ENCODE data around the gene SDK2. TPM values are rescaled to one million over a fixed set of nuclear protein-coding genes. Genes with fewer than 3 reads are reported as not detected.

The SDK2 gene
- total RNA-seq, 4 donors from 2014 or later, result under 0.01 to 0.49 (median 0.08) TPM

DNA sequence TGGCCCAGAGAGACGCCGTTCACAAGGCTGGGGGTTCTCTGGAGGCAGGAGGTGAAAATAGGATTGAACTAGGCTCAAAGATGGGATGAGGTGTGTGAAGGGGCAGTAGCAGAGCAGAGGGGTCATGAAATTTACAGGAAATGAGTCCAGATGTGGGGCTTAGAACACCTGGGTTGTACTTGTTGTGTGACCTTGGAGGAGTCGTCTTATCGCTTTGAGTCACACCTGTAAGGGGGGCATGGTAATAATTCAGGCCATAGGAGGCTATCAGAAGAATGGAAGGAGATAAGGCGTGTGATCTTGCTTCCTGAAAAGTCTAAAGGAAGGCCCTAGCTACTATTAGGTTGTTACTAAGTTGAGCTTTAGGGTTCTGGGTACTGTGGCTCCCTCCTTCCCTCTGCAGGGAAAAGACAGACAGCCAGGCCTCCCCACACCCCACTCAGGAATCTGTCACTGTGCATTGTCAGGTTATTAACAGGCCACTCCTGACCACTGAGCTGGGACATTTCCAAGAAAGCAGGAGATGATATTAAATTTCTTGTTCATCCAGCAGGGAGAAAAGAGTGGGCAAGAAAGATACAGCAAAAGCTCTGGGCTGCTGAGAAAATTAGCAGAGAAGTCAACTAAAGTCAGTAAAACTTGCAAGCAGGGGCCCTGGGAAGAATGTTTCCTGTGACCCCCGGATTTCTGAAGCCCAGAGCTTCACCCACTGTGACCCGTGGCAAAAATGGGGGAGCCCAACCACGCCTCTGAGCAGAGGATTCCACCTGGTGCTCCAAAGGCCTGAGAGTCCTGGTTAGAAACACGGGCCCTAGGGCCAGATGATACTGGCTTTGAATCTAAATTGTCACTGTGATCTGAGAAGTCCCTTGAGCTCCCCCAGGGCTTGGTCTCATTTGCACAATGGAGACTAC is 326.5 kb downstream of the SDK2 start:
- TF ChIP-seq CTCF (IDR thresholded peaks at IDR 0.05; ENCODE audit: low read depth), result no peak

DNA sequence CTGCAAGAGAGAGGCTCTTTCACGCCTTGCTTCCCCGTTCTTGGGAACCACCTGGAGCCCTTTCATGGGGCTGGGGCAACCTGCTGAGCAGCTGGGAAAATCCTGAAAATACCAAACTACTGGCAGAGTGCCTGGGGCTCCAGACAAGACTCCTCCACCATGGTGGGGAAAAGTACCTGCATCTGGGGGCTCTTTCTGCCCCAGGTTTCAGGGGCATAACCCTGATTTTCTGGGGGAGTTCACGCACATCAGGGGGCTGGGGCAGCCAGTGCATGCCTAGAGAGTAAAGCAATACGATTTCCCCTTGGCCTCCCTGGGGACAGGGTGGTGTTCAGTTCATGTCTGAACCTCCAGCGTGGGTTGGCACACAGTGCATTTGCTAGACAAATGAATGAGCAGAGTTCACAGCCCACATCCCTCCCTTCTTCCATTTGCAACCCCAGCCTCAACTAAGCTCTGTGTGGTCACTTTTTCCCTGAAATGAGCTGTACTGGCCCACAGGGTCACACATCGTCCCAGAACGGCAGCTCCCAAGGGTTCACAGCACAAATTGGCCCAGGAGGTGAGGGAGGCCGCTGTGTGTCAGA is 327.2 kb downstream of the SDK2 start:
- no peak for TF ChIP-seq CTCF (IDR thresholded peaks at IDR 0.05; ENCODE audit: low read depth)

DNA sequence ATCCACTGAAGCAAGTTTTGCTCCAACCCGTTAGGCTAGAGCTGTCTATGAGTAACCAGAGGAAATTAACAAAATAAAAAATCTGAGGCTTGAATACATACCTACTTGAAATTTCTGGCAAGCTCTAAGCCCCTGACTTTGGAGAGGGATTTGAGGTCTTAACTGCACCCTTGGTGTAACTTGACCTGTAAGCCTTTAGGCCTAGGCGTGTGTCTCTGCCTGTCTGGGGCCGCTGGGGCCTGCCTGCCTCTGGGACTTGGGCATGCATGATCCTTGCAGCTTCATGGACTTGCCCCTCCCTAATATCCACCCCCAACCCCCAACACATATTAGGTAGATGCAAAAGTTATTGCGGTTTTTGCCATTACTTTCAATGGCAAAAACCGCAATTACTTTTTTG is 328.8 kb downstream of the SDK2 start:
- no peak for TF ChIP-seq CTCF (IDR thresholded peaks at IDR 0.05; ENCODE audit: low read depth)

DNA sequence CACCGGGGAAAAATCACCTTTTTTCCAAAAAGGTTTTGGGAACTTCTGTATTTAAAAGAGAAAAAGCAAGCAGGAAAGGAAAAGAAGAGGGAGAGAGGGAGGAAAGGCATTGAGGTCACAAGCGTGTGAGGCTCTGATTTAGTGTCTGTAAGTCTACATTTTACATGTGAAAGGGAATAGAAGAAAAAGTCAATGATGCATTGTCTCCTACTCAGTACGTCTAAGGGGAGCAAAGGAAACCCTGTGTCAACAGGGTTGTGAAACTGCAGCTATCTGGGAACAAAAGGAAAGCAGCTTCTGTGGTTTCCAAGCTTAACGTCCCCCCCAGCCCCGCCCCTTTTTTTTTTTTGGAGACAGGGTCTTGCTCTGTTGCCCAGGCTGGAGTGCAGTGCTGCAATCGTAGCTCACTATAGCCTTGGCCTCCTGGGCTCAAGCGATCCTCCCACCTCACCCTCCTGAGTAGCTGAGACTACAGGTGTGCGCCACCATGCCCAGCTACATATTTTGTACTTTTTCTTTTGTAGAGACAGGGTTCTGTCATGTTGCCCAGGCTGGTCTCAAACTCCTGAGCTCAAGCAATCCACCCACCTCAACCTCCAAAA is 330.6 kb downstream of the SDK2 start:
- TF ChIP-seq CTCF (IDR thresholded peaks at IDR 0.05; ENCODE audit: low read depth), result no peak

DNA sequence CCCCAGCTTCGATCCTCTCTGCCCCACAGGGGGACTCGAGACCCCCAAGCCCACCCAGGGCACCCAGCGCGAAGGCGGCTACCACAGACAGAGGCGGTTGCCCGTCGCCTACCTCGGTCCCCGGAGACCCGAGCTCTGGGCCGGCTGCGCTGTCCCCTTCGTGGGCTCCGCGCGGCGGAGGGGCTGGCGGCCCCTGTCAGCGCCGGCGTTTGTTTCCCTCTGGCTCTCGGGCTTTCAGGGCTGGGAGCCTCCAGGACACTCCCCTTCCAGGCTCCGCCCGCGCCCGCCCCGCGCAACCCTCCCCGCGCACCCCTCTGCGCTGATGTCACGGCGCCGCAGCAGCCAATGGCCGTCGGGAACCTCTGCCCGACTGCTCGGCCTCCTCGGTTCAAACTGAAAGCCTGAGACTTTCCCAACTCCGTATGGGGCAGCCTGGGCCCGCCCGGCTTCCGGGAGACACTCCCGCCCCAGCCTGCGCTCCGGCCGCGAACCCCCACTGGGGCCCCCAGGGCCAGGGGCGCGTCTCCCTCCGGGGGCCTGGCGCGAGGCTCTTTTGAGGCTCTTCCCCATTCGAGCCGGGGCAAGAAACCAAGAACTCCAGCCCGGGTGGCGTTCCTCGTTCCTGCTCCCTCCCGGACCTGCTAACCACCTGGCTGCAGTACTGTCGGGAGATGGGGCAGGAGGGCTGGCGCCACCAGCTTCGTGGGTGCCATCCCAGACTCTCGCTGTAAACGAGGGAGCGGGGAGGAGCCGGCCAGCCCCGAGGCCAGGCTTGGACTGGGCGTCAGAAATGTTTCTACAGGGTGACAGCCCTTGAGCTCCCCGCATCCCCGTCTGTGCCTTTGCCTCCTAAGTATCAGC is 332.2 kb downstream of the SDK2 start, which contains the start of gene CDC42EP4:
TSS of gene CDC42EP4 (minus strand) at position 221 of the 861 bp plus-strand sequence. CDS start 25,501 bp downstream, outside the sequence.
- no peak for TF ChIP-seq CTCF (IDR thresholded peaks at IDR 0.05; ENCODE audit: low read depth)

DNA sequence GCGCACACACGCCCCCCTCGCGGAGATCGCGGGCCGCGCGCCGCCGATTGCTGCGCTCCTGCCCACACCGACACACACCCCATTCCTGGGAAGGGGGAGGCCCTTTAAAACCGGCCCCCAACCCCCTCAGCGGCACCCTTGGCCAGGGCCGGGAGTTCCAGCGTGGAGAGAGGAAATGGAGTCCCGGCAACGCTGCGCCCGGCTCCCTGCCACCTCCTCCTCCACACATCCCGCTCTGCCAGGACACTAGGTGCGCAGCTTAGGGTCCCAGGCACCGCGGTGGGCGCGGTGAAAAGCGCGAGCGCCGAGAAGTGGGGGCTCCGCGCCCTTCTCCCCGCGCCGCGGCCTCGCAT is 332.8 kb downstream of the SDK2 start:
- TF ChIP-seq CTCF (IDR thresholded peaks at IDR 0.05; ENCODE audit: low read depth), result no peak
